ENCODE measurements around the gene IFNA14. TPM values are rescaled to one million over a fixed set of nuclear protein-coding genes. Genes with fewer than 3 reads are reported as not detected.
"Not testable (repeated sequence)": the region's sequence is repeated elsewhere in the genome, so short reads cannot be mapped to it uniquely, and the experiment has no call there.

Gene IFNA14
- total RNA-seq, 4 donors from 2014 or later, result not detected

GRCh38 chr9:21205204-21205603 is 34.6 kb downstream of the IFNA14 start:
- no peak for DNase-seq (ENCODE audit: extremely low spot score)

GRCh38 chr9:21202105-21202504 is 37.7 kb downstream of the IFNA14 start, which contains the start of gene IFNA7:
Gene IFNA7, minus strand, starts transcription at chr9:21202205. Its CDS starts 40 bp downstream, at chr9:21202165.
- H3K27ac ChIP-seq (replicated peaks in 1 of 4); H3K27me3 ChIP-seq; H3K4me3 ChIP-seq; intact Hi-C loops (cut with DNase I); H3K9me3 ChIP-seq; H3K4me1 ChIP-seq; DNase-seq (ENCODE audit: extremely low spot score); H3K36me3 ChIP-seq: not testable (repeated sequence)
- 52% methylated on average over 4 of the region's 4 CpGs for WGBS

More at GRCh38 chr9:21205204-21205603, 34.6 kb downstream of the IFNA14 start:
- Histone ChIP-seq H3K4me1 (no peaks in the 10 kb centered on the region), H3K27me3 (no peaks in the 10 kb centered on the region), H3K27ac (replicated peaks in 1 of 4) (no peak overlapping the region), H3K4me3 (no peak overlapping the region), H3K36me3 (no peaks in the 10 kb centered on the region), H3K9me3 (no peaks in the 10 kb centered on the region)
- intact Hi-C loops (cut with DNase I), result no loop called here
- TF ChIP-seq POLR2A (IDR thresholded peaks at IDR 0.05; ENCODE audit: low read depth) (no peak), CTCF (IDR thresholded peaks at IDR 0.05) (no peak), POLR2AphosphoS5 (IDR thresholded peaks at IDR 0.05) (no peak), EP300 (IDR thresholded peaks at IDR 0.05) (no peak)

GRCh38 chr9:21194867-21195776 is 44.7 kb downstream of the IFNA14 start:
- H3K9me3 ChIP-seq; H3K4me1 ChIP-seq; intact Hi-C loops (cut with DNase I); DNase-seq (ENCODE audit: extremely low spot score); H3K4me3 ChIP-seq; H3K27ac ChIP-seq (replicated peaks in 1 of 4); H3K36me3 ChIP-seq; H3K27me3 ChIP-seq: not testable (repeated sequence)
- TF ChIP-seq CTCF (IDR thresholded peaks at IDR 0.05), result peak; percentile 45 to 63 (median 49)
- WGBS, result 27% methylated on average over 5 of the region's 6 CpGs

Other genes starting within 250 kb of the IFNA14 start
- 10 to 100 TPM; 13.8 to 25.0 (median 17.9) TPM for gene HACD4, start 208.4 kb downstream of the IFNA14 start, total RNA-seq
- gene IFNB1, start 162.1 kb downstream of the IFNA14 start, total RNA-seq, result not detected
- gene IFNW1, start 98.2 kb downstream of the IFNA14 start, total RNA-seq, result not detected
- gene IFNA21, start 73.3 kb downstream of the IFNA14 start, total RNA-seq, result not detected
- not detected for gene IFNA4, start 52.4 kb downstream of the IFNA14 start, total RNA-seq
- gene IFNA7, start 37.8 kb downstream of the IFNA14 start, total RNA-seq, result not detected
- not detected for gene IFNA10, start 32.9 kb downstream of the IFNA14 start, total RNA-seq
- gene IFNA16, start 22.7 kb downstream of the IFNA14 start, total RNA-seq, result not detected
- not detected for gene IFNA17, start 11.8 kb downstream of the IFNA14 start, total RNA-seq
- not detected for gene IFNA5, start 65.3 kb upstream of the IFNA14 start, total RNA-seq
- gene KLHL9, start 95.4 kb upstream of the IFNA14 start, total RNA-seq, result 10 to 100 TPM; 19.2 to 22.8 (median 21.3) TPM
- gene IFNA6, start 110.9 kb upstream of the IFNA14 start, total RNA-seq, result not detected
- not detected for gene IFNA13, start 128.1 kb upstream of the IFNA14 start, total RNA-seq
- gene IFNA2, start 145.4 kb upstream of the IFNA14 start, total RNA-seq, result not detected
- gene IFNA8, start 169.1 kb upstream of the IFNA14 start, total RNA-seq, result not detected
- gene IFNA1, start 200.4 kb upstream of the IFNA14 start, total RNA-seq, result not detected
- gene IFNE, start 242.3 kb upstream of the IFNA14 start, total RNA-seq, result not detected

Measured in esophagus muscularis mucosa (tissue), 4 donors.